T-helper 1 cell treated with Interleukin-12 subunit alpha and Interleukin-12 subunit beta and Interleukin-4 antibody, amounts not matched to agents 30 μg/mL and 1 μg/mL, for 36 hours (primary cell): ENCODE measurements around the gene THOP1.
"Not testable (repeated sequence)": the region's sequence is repeated elsewhere in the genome, so short reads cannot be mapped to it uniquely, and the experiment has no call there.

Source experiments
- H3K27ac Mint-ChIP-seq: one replicate; pipeline ENCODE4 v1.8.0; 2021; ENCODE audit warnings: mild to moderate bottlenecking, mixed read lengths
- H3K27me3 Mint-ChIP-seq: one replicate; pipeline ENCODE4 v1.8.0; 2021; ENCODE audit warnings: low read depth, mixed read lengths
- H3K36me3 Mint-ChIP-seq: one replicate; pipeline ENCODE4 v1.8.0; 2021; ENCODE audit warnings: low read depth, mixed read lengths
- H3K4me1 Mint-ChIP-seq: one replicate; pipeline ENCODE4 v1.8.0; 2021; ENCODE audit warnings: low read depth, mixed read lengths
- H3K4me3 Mint-ChIP-seq: one replicate; pipeline ENCODE4 v1.8.0; 2021; ENCODE audit warnings: mild to moderate bottlenecking, moderate library complexity, mixed read lengths
- H3K9me3 Mint-ChIP-seq: one replicate; pipeline ENCODE4 v1.8.0; 2021; ENCODE audit warnings: mixed read lengths

The THOP1 gene

DNA sequence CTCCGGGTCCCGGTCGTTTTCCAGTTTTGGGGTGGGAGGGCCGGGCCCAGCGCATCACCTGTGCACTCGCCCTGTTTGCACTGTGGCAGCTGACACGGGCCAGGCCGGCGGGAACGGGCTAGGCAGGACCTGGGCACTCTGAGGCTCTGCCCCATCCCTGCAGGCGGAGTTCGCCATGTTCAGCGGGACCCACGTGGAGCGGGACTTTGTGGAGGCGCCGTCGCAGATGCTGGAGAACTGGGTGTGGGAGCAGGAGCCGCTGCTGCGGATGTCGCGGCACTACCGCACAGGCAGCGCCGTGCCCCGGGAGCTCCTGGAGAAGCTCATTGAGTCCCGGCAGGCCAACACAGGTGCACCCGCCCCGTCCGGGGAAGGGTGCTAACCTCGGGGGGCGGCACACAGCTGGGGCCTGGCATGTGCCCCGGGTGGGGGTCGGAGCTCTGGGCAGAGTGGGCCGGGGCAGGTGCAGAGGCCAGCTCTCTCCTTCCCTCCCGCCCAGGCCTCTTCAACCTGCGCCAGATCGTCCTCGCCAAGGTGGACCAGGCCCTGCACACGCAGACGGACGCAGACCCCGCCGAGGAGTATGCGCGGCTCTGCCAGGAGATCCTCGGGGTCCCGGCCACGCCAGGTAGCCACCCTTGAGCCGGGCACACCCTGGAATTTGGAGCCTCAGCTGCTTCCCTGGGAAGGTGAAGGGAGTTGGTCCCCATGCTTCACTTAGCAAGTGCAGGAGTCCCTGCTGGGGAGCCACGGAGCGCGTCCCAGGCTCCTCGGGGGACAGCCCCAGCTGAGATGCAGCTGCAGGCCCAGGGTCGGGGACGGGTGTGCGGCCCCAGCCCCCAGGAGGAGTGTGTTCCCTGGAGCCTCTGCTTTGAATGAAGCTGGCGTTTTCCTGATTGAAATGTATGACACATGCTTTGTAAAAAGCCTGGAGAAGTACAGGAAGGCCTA lies 25.1 kb downstream of the THOP1 start:
- Mint-ChIP-seq H3K27ac (no peak overlapping the region), H3K36me3 (peaks cover 12% of the 10 kb centered on the region), H3K9me3 (no peaks in the 10 kb centered on the region), H3K4me3 (no peak overlapping the region), H3K4me1 (no peaks in the 10 kb centered on the region), H3K27me3 (no peaks in the 10 kb centered on the region)

DNA sequence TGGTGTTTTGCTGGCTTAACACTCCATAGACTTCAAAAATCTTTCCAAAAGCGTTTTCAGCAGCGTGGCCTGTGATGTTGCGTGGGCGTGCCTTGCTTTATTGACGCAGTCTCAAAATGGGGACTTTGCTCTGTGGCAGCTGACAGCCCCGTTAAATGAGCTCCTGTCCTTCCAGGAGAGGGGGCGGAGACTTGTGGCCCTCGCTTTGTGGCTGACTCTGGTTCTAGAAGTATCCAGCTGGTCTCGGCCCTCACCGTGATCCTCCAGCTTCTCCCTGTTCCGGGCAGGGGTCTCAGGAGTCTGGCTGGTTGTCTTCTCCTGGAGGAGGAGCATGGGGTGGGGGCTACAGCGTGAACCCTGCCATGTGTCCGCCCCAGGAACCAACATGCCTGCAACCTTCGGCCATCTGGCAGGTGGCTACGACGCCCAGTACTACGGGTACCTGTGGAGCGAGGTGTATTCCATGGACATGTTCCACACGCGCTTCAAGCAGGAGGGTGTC lies 26.0 kb downstream of the THOP1 start:
- H3K4me3 Mint-ChIP-seq = no peak overlapping the region
- H3K27ac Mint-ChIP-seq = no peak overlapping the region
- no peaks in the 10 kb centered on the region for H3K9me3 Mint-ChIP-seq
- no peaks in the 10 kb centered on the region for H3K27me3 Mint-ChIP-seq
- H3K4me1 Mint-ChIP-seq = no peaks in the 10 kb centered on the region
- peaks cover 10% of the 10 kb centered on the region for H3K36me3 Mint-ChIP-seq

DNA sequence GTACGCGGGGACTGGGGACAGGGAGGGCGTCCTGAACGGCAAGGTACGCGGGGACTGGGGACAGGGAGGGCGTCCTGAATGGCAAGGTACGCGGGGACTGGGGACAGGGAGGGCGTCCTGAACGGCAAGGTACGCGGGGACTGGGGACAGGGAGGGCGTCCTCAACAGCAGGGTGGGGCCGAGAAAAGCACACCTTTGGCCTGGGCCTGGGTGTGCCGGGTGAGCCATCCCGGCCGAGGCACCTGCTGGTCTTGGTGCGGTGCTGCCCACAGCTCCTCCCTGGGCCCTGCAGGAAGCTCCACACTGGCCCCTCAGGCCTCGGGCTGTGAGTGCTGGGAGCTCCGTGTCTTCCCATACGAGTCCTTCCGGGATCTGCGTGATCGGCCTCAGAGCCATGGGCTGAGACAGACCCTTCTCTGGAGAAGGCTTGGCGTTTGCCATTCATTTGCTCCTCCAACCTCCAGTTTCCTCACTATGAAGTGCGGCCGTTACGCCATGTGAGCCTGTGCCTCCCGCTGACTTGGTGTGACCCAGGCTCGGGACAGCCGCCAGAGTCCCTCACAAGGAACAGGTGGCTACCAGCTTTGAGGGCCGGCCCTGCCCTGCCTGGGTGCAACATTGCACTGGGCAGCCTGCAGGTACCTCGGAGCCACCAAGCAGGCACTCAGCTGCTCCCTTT lies 26.6 kb downstream of the THOP1 start:
- Mint-ChIP-seq H3K36me3 (peaks cover 10% of the 10 kb centered on the region), H3K4me3 (no peak overlapping the region), H3K27me3 (no peaks in the 10 kb centered on the region), H3K9me3 (no peaks in the 10 kb centered on the region), H3K4me1 (no peaks in the 10 kb centered on the region), H3K27ac (no peak overlapping the region)

DNA sequence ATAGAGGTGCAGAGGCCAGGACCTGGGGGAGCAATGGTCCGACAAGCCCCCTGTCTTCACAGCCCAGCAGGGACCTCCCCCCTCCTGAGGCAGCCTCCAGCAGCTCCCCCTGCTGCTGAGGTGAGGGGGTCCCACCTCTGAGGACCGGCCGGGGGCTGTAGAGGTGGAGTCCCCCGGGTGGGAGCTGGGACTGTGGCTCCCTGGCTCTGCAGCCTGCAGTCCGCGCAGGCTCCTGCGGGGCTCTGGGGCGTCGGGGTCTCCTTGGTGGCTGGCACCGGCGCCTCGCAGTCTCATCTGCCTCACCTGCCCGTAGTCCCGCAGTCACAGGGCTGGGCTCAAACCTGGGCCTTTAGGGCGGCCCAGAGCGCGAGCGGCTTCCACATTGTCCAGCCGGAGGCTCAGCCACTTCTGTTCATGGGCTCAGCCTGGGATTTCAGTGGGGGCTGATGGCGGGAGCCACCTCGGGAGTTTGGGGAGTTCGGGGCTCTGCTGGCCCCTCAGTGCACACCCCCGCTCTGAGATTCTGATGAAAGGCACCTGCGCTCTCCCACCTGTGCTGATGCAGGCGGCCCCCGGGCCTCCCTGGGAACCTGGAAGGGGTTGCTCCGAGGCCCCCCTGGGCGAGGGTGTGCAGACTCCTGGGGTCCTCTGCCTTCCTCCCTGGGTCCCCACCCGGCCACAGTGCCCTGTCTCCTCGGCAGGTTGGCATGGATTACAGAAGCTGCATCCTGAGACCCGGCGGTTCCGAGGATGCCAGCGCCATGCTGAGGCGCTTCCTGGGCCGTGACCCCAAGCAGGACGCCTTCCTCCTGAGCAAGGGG lies 27.3 kb downstream of the THOP1 start:
- Mint-ChIP-seq H3K4me1 (no peaks in the 10 kb centered on the region), H3K36me3 (peaks cover 10% of the 10 kb centered on the region), H3K4me3 (no peak overlapping the region), H3K27ac (no peak overlapping the region), H3K9me3 (no peaks in the 10 kb centered on the region), H3K27me3 (no peaks in the 10 kb centered on the region)

DNA sequence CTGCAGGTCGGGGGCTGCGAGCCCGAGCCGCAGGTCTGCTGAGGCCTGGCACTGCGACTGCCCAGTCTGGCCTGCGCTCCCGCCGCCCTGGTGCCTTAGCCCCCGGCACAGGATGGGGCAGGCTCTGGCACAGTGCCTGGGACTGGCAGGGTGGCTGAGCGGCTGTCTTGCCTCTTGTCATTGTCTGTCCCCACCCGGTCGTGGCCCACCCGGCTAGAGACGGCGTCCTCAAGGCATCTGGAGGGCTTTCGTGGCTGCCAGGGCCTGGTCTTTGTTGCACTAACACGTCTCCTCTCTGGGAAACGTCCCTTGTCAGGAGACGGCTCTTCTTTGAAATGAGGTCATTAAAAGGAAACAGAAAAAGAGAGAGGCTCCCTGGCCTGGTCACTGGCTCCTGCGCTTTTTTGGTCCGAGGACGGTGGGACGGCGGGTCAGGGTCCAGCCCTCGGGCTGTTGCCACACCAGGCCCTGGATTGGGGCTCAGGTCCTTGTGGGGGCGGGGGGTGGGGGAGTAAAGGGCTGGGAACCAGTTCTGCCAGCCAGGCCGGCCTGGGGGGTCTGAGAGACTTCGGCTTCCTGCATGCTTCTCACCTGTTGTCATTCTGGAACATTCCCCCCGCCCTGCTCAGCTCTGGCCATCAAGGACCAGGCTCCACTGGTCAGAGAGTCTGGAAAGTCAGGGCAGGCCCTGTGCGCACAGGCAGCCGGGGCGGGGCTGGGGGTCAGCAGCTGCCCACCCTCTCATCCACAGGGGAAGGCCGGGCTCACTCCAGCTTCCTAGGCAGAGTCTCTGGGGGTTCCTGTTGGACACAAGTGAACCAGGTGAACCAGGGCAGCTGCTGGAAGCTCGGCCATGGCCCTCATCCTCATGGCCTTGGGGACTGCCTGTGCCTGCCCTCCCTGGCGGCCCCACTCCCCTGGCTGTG lies 28.2 kb downstream of the THOP1 start:
- Mint-ChIP-seq H3K4me3 (no peak overlapping the region), H3K36me3 (peaks cover 10% of the 10 kb centered on the region), H3K27me3 (no peaks in the 10 kb centered on the region), H3K27ac (no peak overlapping the region), H3K9me3 (no peaks in the 10 kb centered on the region), H3K4me1 (no peaks in the 10 kb centered on the region)

DNA sequence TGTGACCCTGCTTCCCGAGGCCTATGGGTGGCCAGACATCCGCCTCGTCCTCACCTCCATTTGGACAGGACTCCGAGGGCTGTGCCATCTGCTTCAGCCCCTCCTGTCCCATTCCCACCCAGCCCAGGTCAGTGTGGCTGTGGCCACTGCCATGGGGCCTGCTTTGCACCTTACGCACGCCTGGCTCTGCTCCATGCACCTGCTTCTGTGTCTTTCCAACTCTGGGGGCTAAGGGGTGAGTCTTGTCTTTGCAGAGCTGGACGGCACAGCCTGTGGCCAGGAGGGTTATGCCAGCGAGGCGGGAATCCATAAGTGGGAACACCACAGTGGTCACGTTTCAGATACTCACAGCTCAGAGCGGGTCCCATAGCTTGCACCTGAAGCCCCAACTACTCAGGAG lies 29.1 kb downstream of the THOP1 start:
- peaks cover 3% of the 10 kb centered on the region for H3K36me3 Mint-ChIP-seq
- H3K4me3 Mint-ChIP-seq = no peak overlapping the region
- no peaks in the 10 kb centered on the region for H3K9me3 Mint-ChIP-seq
- H3K27ac Mint-ChIP-seq = no peak overlapping the region
- no peaks in the 10 kb centered on the region for H3K27me3 Mint-ChIP-seq
- H3K4me1 Mint-ChIP-seq = no peaks in the 10 kb centered on the region

DNA sequence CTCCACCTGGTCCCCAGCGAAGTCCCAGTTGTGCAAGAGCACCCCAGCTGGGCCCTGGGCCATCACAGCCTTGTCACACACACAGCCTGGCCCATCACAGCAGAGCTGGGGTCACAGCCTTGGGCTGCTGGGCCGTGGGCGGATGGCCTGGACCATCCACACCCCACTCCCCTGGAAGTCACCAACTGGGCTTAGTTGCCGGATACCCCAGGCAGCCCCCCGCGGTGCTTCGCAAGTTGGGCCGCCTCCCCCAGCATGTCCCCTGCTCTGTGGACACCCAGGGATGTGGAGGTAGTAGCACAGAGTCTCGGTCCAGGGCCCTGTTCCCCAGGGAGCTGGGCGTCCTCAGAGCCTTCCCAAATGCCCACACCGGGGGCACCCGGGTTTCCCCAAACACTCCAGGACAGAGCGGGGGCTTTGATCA lies 29.9 kb downstream of the THOP1 start:
- peaks cover 3% of the 10 kb centered on the region for H3K36me3 Mint-ChIP-seq
- no peak overlapping the region for H3K27ac Mint-ChIP-seq
- H3K27me3 Mint-ChIP-seq = no peaks in the 10 kb centered on the region
- H3K9me3 Mint-ChIP-seq = no peaks in the 10 kb centered on the region
- no peak overlapping the region for H3K4me3 Mint-ChIP-seq
- no peaks in the 10 kb centered on the region for H3K4me1 Mint-ChIP-seq

DNA sequence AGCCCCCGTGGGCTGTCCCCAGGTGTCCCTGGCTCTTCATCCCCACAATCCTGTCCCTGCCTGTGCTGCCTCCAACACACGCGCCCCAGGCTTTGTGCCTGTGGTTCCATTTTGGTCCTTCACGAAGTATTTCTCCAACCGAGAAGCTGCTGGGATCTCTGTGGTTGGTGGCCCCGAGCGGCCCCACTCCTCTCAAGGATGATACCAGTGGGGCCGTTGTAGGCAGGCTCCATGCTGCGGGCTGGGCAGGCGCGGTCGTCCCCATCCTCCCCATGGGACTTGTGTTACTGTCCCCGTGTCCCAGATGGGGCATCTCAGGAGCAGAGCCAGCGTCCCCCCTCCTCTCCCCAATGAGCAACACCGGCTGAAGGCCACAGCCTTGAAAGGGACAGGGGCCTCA lies 30.6 kb downstream of the THOP1 start:
- H3K27me3 Mint-ChIP-seq = no peaks in the 10 kb centered on the region
- no peak overlapping the region for H3K4me3 Mint-ChIP-seq
- H3K36me3 Mint-ChIP-seq = peaks cover 3% of the 10 kb centered on the region
- H3K27ac Mint-ChIP-seq = no peak overlapping the region
- peaks cover 1% of the 10 kb centered on the region for H3K4me1 Mint-ChIP-seq
- H3K9me3 Mint-ChIP-seq = no peaks in the 10 kb centered on the region

DNA sequence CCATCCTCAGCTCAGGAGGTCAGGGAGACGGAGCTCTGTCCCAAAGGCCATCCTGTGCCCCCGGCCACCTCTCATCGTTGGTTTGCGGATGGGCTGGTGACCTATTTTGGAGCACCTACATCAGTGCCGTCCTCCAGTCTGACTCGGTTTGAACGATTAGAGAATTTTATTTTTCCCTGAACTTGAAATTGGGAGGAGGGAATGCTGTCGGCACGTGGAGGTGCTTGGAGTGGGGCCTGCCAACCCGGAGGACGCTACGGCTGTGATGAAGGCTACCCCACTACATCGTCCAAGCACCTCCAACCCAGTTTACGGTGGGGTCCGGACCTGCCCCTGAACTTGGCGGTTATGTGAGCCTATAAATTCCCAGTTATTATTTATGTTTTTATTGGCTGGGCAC lies 31.3 kb downstream of the THOP1 start:
- H3K4me1 Mint-ChIP-seq = peaks cover 2% of the 10 kb centered on the region
- H3K36me3 Mint-ChIP-seq = peaks cover 3% of the 10 kb centered on the region
- no peaks in the 10 kb centered on the region for H3K27me3 Mint-ChIP-seq
- no peak overlapping the region for H3K4me3 Mint-ChIP-seq
- no peak overlapping the region for H3K27ac Mint-ChIP-seq
- no peaks in the 10 kb centered on the region for H3K9me3 Mint-ChIP-seq

DNA sequence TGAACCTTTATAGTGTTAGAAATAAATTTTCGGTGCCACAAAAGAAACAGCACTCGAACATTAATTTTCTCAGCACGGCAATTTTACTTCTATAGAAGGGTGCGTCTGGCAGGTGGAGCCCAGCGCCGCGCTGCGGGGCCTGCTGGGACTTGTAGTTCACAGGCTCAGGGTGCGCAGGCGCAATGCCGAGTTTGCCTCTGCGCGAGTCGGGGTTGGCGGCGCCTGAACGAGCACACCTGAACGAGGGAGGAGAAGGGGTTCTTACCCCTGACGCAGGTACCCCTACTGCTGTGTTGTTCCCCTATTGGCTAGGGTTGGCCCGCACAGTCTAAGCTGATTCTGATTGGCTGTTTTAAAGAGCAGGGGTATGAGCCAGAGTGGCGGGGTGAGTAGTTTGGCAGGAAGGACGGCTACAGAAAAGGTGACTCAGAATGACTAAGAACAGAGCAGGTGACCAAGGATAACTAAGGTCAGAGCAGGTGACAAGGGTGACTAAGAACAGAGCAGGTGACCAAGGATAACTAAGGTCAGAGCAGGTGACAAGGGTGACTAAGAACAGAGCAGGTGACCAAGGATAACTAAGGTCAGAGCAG lies 32.0 kb downstream of the THOP1 start:
- not testable (repeated sequence) for H3K27ac Mint-ChIP-seq, H3K4me1 Mint-ChIP-seq, H3K27me3 Mint-ChIP-seq, H3K36me3 Mint-ChIP-seq, H3K4me3 Mint-ChIP-seq, H3K9me3 Mint-ChIP-seq

DNA sequence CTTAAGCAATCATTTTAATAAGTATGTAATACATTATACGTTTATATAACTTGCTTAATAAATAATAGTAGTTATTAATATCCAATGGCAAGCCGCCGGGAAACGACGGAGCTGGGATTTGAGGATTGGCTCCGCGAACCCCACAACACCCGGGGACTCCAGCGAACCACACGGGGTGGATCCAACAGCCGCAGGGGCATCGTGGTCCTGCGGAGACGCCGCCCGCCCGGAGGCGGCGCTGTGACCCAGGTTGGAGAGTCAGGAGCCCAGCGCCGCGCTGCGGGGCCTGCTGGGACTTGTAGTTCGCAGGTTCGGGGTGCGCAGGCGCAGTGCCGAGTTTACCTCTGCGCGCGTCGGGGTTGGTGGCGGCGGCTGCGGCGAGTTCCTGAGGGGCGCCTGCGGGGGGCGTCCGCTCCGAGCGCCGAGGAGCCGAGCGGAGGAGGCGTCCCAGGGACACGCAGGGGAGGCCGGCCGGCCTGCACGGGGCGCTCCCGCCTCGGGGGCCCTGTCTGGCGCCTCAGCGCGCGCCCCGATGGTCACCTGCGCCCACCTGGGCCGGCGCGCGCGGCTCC lies 34.3 kb downstream of the THOP1 start, which contains the start of gene ZNF554:
TSS of gene ZNF554 (plus strand) at position 329 of the 572 bp plus-strand sequence. CDS start at position 533, 204 bp downstream.
- H3K27ac Mint-ChIP-seq = no peak within 1 kb of the TSS
- no peaks in the 10 kb centered on the region for H3K27me3 Mint-ChIP-seq
- peaks cover 2% of the 10 kb centered on the region for H3K4me1 Mint-ChIP-seq
- peaks cover 5% of the 10 kb centered on the region for H3K36me3 Mint-ChIP-seq
- H3K4me3 Mint-ChIP-seq = peak within 1 kb of the TSS; percentile 76
- H3K9me3 Mint-ChIP-seq = no peaks in the 10 kb centered on the region

DNA sequence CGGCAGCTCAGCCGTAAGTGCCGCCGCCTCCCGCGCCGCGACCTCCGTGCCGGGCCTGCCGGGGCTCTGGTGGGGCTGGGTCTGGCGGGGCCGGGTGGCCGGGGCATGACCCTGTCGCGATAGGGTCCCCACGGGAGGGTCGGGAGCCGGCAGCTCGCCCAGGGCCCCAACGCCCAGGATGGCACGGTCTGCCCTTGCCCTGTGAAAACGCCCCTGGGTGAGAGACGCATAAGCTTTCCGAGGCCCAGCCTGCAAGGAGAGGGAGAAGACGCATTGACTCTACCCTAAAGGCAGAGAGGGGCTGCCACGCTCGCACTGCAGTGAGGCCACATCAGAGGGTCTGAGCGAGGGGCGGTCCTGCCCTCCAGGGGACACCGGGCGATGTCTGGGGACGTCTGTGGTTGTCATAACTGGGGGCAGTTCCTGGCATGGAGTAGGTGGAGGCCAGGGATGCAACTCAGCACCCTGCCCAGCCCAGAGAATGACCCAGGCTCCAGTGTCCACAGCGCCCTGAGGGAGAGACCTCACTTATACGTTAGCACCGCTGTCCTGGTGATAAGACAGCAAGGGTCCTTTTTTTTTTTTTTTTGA lies 34.9 kb downstream of the THOP1 start:
- H3K27ac Mint-ChIP-seq = no peak overlapping the region
- no peaks in the 10 kb centered on the region for H3K27me3 Mint-ChIP-seq
- H3K4me3 Mint-ChIP-seq = peak overlapping the region; percentile 76
- H3K4me1 Mint-ChIP-seq = peaks cover 2% of the 10 kb centered on the region
- H3K9me3 Mint-ChIP-seq = no peaks in the 10 kb centered on the region
- peaks cover 6% of the 10 kb centered on the region for H3K36me3 Mint-ChIP-seq

DNA sequence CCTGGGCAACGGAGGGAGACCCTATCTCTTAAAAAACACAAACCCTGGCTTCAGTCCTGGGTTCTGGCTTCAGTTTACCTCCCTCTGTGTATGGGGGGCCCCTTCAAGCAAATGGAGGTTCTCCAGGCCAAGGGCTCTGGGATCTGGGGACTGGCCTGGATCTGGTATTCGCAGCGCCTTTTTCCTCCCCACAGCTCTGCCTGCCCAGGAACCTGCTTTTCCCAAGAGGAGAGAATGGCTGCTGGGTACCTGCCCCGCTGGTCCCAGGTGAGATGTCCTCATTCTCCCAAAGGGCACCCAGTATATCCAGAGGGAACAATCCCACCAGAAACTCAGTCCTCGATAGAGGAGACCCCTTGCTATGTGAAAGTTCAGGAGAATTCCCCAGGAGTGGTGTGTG lies 37.5 kb downstream of the THOP1 start:
- peaks cover 17% of the 10 kb centered on the region for H3K36me3 Mint-ChIP-seq
- H3K27me3 Mint-ChIP-seq = no peaks in the 10 kb centered on the region
- no peak overlapping the region for H3K27ac Mint-ChIP-seq
- H3K9me3 Mint-ChIP-seq = peaks cover 11% of the 10 kb centered on the region
- H3K4me1 Mint-ChIP-seq = peaks cover 2% of the 10 kb centered on the region
- no peak overlapping the region for H3K4me3 Mint-ChIP-seq
